NCI-H446 treated with DMSO at 0.1 percent for 48 hours (cell line): ENCODE measurements around the gene RNF150.
A peak's percentile ranks its signal among the peaks of the same experiment; 100 is the strongest.

Experiments used
- DNase-seq: peaks from one replicate; lab custom pipeline; 2025; lab: John Stamatoyannopoulos, UW

The RNF150 gene

DNA sequence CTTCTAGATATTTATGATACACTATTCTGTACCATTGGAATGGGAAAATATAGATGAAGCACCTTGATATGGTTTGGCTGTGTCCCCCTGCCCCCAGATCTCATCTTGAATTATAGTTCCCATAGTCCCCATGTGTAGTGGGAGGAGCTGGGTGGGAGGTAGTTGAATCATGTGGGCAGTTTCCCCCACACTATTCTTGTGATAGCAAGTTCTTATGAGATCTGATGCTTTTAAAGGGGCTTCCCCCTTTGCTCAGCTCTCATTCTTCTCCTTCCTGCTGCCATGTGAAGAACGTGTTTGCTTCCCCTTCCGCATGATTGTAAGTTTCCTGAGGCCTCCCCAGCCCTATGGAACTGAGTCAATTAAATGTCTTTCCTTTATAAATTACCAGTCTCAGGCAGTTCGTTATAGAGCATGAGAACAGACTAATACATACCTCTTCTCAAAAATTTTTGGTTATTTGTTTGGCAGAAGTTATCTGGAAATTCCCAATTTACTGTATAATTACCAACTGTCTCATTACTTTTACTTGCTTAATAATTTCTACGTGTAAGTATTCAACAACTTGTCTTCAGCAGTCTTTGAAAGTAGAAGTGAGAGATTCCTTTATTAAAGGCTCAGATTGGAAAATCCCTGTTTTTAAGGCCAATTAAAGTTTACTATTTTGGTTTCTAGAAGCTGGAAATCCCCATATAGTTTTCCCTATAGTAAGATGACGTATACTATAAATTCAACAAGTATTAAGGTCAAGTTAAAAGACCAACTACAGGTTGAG, 152.7 kb downstream of the RNF150 start:
- no peak for DNase-seq

GRCh38 chr4:140976768-140977167, 156.5 kb downstream of the RNF150 start:
- no peak for DNase-seq

DNA sequence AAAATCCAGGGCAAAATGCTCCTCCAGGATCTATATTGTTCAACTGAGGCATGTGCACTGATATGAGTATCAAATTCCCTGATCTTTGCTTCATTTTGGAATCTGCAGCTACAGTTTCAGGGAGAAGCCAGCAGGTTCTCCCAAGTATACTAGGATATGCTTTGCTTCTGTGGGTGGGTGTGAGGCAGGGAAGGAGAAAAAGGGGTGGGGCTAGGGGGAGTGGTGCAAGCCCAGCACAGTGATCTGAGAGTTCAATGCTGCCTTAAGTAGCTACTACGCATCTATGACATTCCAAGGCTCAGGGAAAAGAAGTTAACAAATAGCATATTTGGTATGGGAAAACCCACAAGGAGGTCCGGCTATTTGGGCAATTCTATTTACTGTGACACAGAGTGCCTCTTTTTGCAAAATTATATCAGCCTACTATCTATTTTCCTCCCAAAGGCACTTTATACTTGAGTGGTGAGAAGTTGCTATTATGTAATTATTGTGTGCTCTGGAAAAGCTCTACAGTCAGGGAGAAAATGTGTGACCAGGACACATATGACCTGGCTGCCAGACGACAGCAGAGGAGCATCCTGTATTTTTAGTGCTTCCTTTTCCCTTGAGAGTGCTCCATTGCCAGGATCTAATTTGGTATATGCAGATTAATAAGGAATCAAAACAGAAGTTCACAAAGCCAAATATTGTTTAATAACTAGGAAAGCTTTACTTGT, 162.0 kb downstream of the RNF150 start:
- no peak for DNase-seq

- no peak for DNase-seq
Observed at GRCh38 chr4:140969296-140969695, 164.0 kb downstream of the RNF150 start.

DNA sequence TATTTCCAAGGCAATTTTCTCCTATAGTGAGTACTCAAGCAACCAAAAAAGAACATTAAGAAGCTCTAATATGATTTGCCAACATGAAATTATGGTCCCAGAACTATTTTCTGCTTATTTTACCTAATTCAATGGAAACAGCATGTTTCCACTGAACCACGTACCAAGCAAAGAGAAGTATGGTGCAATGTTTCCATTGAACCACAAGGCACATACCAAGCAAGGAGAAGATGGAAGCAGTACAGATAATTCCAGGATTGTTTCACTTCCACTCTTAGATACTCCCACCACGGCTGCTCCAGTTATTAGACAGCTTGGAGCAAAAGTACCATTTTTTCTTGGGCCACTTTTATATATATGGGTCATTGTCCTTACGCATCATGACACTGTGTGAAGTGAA, 164.9 kb downstream of the RNF150 start:
- DNase-seq: no peak

- DNase-seq: no peak
Observed at GRCh38 chr4:140963883-140964282, 169.4 kb downstream of the RNF150 start.

DNA sequence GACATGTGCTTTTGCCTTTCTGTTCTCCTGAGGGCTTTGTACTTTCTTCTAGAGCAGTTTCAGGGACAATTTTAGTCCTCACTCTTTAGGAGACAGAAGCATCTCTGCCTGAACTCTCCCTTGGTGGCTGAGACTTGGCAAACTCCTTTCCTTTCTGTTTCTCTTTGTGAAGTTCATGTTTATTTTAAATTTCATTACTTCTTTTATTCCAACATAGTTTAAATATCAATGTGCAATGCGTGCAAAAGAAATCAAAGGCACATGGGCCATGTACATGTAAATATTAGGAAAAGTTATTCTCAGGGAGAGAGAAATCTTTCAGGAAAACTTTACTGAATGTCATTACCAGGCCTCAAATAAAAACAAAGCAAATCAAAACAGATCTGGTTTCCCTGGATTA, 177.6 kb downstream of the RNF150 start:
- DNase-seq: no peak

DNA sequence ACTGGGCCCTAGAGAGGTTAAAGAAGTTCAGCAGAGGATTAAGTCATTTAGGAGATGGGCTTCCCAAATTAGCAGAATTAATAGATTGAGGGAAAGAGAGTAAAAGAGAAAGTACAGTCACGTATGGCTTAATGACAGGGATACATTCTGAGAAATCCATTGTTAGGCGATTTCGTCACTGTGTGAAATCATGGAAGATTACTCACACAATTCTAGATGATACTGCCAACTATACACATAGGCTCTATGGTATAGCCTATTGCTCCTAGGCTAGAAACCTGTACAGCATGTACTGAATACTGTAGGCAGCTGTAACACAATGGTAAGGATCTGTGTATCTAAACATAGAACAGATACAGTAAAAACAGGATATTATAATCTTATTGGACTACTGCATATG, 180.6 kb downstream of the RNF150 start:
- no peak for DNase-seq

DNA sequence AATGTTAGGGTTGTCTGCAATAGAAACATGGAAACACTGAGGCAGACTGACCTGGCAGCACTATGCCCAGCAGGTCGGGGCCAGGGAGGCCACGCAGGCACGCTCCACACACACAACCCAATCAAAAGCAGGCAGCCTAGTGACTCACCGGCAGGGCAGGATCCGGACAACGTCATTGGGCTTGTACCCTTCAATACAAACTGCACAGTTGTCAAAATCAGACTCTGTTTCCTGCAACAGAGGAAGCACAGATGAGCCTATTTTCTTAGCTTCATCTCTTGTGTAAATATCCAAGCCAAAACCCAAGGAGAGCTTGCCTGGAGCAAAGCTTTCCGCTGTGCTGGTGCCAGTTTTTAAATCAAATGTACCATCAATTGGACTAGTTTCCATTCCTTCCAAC, 185.8 kb downstream of the RNF150 start:
- peak; percentile 72 for DNase-seq

DNA sequence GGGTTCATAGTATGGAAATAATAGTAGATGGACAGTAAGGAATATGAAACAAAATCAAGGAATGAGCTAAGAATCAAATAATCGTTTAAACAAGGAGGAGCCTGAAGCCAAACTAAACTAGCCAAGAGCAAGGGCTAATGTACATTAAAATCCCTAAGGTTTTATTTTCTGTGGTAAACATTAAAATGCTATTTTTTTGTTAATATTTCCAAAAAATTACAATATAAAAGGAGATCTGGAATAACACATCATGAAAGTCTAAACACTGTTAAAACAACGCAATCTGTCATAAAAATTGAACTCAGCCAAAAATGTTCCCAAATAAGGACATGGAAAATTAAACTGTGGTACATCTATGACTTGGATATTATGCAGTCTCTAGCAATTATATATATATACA, 188.2 kb downstream of the RNF150 start:
- no peak for DNase-seq

DNA sequence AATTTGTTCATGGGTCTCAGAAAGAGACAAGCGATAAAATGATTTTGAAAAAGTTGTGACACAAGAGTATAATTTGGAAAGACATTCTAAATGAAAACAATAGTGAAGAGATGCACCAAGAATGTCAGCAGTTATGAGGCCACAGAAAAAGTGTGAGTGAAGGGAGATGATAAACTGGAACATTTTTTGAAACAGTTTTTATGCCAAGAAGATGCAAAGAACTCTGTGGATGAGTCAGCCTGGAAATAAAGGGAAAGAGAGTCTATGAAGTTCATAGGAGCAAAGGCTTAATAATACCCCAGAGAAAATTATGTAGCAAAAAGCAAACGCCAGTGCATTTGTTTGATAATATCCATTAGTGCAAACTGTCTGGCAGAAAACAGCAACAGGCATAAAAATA, 188.7 kb downstream of the RNF150 start:
- DNase-seq: peak; percentile 38

- no peak for DNase-seq
Observed at GRCh38 chr4:140944199-140944515, 189.1 kb downstream of the RNF150 start.

DNA sequence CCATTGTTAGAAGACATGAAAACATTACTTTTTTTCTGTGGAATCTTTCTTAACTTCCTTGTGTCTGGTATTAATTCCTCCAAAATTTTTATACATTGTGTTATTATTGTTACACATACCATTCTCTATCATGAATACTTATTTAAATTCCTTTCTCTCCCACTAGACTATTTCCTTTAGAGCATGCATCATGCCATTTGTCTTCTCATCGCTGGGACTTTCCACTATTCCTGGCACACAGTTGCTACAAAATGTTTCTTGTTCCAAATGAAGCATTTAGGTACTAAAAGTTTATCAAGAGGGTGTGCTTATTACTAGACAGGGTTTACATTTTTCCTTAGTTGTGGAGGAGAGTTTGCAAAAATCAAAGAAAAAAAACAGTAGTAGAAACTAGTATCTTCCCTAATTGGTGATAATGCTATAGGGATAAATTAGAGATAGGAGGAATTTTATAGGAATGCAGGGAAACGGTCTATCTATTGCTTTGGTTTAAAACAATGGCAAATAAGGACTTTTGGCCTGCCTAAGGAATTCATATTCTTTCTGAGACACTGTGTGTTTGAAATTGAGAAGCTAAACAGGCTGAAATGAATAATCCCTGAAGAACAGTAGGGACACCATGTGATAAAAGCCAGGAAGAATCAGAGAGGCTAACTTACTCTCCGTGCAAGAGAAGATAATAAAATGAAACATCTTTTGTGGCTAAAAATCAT, 189.6 kb downstream of the RNF150 start:
- no peak for DNase-seq

GRCh38 chr4:140940589-140940988, 192.7 kb downstream of the RNF150 start:
- DNase-seq: no peak

- peak; percentile 43 for DNase-seq
Observed at GRCh38 chr4:140937866-140938265, 195.4 kb downstream of the RNF150 start.

- DNase-seq: peak; percentile 96
Observed at GRCh38 chr4:140935254-140935653, 198.0 kb downstream of the RNF150 start.

- DNase-seq: no peak
Observed at GRCh38 chr4:140932501-140933045, 200.7 kb downstream of the RNF150 start.

- DNase-seq: no peak
Observed at GRCh38 chr4:140931911-140932310, 201.4 kb downstream of the RNF150 start.

DNA sequence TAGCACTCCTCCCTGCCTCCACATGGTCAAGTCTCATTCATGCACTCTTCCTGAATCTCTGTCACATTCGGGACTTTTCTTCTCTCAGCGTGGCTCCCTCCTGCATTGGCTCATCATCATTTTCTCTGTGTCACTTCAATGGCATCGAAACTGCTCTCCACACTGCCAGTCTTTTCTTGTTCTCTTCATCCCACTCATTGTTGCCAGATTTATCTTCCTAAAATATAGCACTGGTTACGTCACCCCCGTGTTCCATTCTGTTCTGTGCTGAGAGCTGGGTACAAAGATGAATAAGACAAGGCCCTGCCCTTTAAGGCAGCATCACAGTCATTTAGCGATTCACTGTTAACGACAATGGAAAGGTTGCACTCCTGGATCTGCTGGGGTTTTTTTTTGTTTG, 202.7 kb downstream of the RNF150 start:
- DNase-seq: no peak

GRCh38 chr4:140930011-140930410, 203.3 kb downstream of the RNF150 start:
- no peak for DNase-seq

DNA sequence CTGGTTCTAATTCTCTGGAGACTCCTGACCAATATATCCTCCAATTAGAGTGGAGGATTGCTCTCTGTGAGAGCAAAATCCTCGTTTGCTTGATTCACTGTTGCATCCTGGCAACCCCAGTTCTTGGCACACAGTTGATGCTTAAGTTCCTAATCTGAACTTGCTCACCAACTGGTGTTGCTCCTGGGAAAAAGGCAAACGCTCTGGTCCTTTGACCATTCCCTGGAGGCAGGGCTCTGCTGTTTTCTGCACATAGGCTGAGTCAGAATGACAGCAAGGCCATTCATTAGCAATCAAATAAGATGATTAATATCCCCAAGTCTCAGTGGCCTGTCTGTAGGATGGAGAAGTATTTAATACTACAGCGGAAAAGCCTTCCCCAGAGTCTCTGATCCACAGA, 204.4 kb downstream of the RNF150 start:
- peak; percentile 89 for DNase-seq

GRCh38 chr4:140926672-140927071, 206.6 kb downstream of the RNF150 start:
- DNase-seq: no peak

GRCh38 chr4:140925417-140925816, 207.9 kb downstream of the RNF150 start:
- DNase-seq: no peak
